Eye (tissue), 1 donor: ENCODE measurements around the gene MYO16.
A peak's percentile ranks its signal among the peaks of the same experiment; 100 is the strongest.

Experiments
- DNase-seq: peaks from one replicate; pipeline ENCODE4 v3.0.0-alpha.2; 2015

The MYO16 gene

GRCh38 chr13:108629181-108629752 is at the start of gene MYO16:
Gene MYO16, plus strand, starts transcription at chr13:108629611. Its CDS starts 234 bp downstream, at chr13:108629845.
- peak; percentile 41 for DNase-seq

- peak; percentile 3 for DNase-seq
Measured at GRCh38 chr13:108586826-108587225, 42.6 kb upstream of the MYO16 start.

GRCh38 chr13:108588516-108588915 is 40.9 kb upstream of the MYO16 start:
- no peak for DNase-seq

- peak; percentile 18 for DNase-seq
Measured at GRCh38 chr13:108594153-108594552, 35.3 kb upstream of the MYO16 start.

- DNase-seq = peak; percentile 58
Measured at GRCh38 chr13:108595436-108596274, 33.8 kb upstream of the MYO16 start.

- no peak for DNase-seq
Measured at GRCh38 chr13:108597943-108598342, 31.5 kb upstream of the MYO16 start.

- no peak for DNase-seq
Measured at GRCh38 chr13:108606424-108606823, 23.0 kb upstream of the MYO16 start.

GRCh38 chr13:108609353-108609752 is 20.1 kb upstream of the MYO16 start:
- DNase-seq = peak; percentile 30

GRCh38 chr13:108610507-108610906 is 18.9 kb upstream of the MYO16 start:
- DNase-seq = no peak

GRCh38 chr13:108615241-108615640 is 14.2 kb upstream of the MYO16 start:
- no peak for DNase-seq

- DNase-seq = no peak
Measured at GRCh38 chr13:108618233-108618632, 11.2 kb upstream of the MYO16 start.

GRCh38 chr13:108621462-108621861 is 7.9 kb upstream of the MYO16 start:
- DNase-seq = peak; percentile 4

- DNase-seq = no peak
Measured at GRCh38 chr13:108624108-108624507, 5.3 kb upstream of the MYO16 start.

- no peak for DNase-seq
Measured at GRCh38 chr13:108624979-108625378, 4.4 kb upstream of the MYO16 start.

GRCh38 chr13:108629988-108630387 is 577 bp downstream of the MYO16 start:
- DNase-seq = no peak

GRCh38 chr13:108632649-108633167 is 3.3 kb downstream of the MYO16 start:
- no peak for DNase-seq

- no peak for DNase-seq
Measured at GRCh38 chr13:108638901-108639300, 9.5 kb downstream of the MYO16 start.

GRCh38 chr13:108643646-108644353 is 14.4 kb downstream of the MYO16 start:
- DNase-seq = no peak

GRCh38 chr13:108645376-108645775 is 16.0 kb downstream of the MYO16 start:
- DNase-seq = no peak

- no peak for DNase-seq
Measured at GRCh38 chr13:108650271-108650670, 20.9 kb downstream of the MYO16 start.

GRCh38 chr13:108656742-108657141 is 27.3 kb downstream of the MYO16 start:
- no peak for DNase-seq

GRCh38 chr13:108657519-108657918 is 28.1 kb downstream of the MYO16 start:
- no peak for DNase-seq

- no peak for DNase-seq
Measured at GRCh38 chr13:108662528-108662927, 33.1 kb downstream of the MYO16 start.

GRCh38 chr13:108663710-108664109 is 34.3 kb downstream of the MYO16 start:
- no peak for DNase-seq
